NCI-H187 (cell line): ENCODE measurements around the gene ZNF507.
"Not testable (repeated sequence)": the region's sequence is repeated elsewhere in the genome, so short reads cannot be mapped to it uniquely, and the experiment has no call there.

Experiments
- DNase-seq, 2 experiments: peaks; one replicate each; lab custom pipeline; 2025; lab: John Stamatoyannopoulos, UW

Gene ZNF507

GRCh38 chr19:32368787-32369186 is 23.4 kb downstream of the ZNF507 start:
- DNase-seq = no peak

DNA sequence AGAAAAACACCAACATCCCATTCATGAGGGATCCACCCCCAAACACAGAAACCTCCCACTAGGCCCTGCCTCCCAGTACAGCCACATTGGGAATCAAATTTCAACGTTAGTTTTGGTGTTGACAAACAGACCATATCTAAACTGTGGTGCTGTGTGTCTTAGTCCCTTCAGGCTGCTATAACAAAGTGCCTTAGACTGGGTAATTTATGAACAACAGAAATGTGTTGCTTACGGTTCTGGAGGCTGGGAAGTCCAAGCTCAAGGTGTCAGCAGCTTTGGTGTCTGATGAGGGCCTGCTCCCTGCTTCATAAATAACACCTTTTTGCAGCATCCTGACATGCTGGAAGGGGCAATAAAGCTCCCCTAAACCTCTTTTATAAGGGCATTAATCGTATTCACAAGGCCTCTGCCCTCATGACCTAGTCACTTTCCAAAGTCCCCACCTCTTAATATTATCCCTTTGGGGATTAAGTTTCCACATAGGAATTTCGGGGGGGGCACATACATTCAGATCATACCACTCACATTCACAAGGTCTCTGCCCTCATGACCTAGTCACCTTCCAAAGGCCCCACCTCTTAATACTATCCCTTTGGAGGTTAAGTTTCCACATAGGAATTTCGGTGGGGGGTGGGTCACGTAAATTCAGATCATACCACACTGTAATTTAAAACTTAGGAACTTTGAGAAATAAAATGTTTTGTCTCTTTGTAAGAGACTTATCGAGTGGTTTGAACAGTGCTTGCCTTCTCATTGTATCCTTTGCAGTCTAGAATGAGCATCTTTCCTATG is 27.5 kb downstream of the ZNF507 start:
- DNase-seq = no peak

GRCh38 chr19:32373585-32374295 is 28.3 kb downstream of the ZNF507 start:
- DNase-seq = no peak

- DNase-seq = not testable (repeated sequence)
Observed at GRCh38 chr19:32374362-32374761, 29.0 kb downstream of the ZNF507 start.

DNA sequence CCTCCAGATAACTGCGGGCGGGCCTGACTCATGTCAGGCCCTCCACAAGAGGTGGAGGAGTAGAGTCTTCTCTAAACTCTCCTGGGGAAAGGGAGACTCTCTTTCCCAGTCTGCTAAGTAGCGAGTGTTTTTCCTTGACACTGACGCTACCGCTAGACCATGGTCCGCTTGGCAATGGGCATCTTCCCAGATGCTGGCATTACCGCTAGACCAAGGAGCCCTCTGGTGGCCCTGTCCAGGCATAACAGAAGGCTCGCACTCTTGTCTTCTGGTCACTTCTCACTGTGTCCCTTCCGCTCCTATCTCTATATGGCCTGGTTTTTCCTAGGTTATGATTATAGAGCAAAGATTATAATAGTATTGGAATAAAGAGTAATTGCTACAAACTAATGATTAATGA is 31.7 kb downstream of the ZNF507 start:
- not testable (repeated sequence) for DNase-seq

DNA sequence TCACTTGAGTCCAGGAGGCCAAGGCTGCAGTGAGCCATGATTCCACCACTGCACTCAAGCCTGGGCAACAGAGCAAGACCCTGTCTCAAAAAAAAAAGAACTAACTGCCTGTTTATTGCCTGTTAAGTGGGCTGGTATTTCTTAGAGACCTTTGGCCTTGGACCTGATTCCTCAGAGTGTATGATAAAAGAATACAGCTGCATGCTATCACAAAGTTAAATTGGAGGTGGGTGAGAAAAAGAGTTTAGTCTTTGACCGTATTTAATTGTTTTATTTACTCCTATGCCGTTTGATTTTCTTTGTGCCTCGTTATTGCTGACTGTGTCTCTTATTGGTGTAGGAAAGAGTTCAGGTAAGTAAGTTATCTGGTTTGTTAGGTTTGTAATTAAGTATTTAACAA is 34.9 kb downstream of the ZNF507 start:
- no peak for DNase-seq

DNA sequence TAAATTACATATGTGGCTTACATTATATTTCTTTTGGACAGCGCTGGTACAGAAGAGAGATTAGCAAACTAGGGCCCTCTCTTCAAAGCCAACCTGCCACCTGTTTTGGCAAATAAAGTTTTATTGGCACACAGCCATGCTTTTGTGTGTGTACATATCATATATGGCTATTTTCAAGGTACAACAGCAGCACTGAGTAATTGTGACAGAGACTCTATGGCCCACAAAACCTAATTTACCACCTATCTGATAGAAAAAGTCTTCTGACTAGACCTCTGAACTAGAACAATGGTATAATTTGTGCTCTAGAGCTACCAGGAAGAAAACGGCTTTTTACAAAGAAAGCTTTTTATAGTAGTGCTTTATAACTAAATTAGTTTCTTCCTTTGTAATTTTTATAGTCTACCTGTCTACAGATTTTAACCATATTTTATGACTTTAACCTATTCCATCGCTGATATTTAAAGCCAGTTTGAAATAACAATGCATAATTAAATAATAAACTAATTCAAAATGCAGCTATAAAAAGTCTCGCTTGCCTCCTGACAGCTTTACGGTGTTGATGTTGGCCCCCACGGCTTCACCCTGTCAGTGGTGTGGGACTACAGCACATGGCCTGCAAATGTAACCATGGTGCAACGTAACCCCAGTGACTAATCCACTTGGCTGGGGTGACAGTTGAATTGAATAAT is 42.4 kb downstream of the ZNF507 start:
- DNase-seq = no peak

DNA sequence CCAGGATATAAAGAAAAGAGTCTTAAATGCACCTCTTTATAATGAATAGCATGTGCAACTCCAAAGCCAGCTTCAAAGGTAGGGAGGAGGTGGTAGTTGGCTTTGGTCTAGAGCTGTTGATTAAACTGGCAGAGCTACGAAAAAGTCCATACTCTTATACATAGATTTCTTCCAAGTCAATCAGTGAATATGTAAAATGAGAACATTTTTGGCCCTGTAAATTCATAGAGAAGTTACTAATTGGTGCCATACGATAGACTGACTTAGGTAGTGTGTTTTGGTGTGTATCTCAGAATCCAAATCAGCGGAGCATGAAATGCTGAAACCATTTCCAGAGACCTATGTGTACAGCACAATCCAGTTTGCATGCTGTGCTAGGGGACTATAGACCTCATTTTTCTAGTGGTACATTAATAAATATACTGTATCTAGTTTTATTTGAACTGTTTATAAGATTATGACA is 43.0 kb downstream of the ZNF507 start:
- no peak for DNase-seq

DNA sequence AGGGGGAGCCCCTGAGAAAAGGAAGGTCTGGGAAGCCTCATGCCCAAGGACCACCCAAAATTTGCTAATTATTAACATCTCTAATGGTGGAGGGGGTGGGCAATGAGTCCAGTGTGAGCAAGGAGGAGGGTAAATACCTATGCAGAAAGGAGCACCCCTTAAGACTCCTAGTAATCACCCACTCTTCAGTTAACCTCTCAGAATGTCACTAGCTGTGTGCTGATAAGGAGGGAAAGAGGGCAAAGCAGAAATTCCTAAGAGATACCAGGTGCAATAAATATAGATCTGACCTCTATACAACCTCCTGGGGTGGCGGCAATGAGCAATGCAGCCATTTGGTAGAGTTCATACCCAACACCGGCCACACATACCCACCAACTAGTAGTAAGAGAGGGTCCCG is 47.5 kb downstream of the ZNF507 start:
- no peak for DNase-seq

- no peak for DNase-seq
Observed at GRCh38 chr19:32396046-32396652, 50.7 kb downstream of the ZNF507 start.

DNA sequence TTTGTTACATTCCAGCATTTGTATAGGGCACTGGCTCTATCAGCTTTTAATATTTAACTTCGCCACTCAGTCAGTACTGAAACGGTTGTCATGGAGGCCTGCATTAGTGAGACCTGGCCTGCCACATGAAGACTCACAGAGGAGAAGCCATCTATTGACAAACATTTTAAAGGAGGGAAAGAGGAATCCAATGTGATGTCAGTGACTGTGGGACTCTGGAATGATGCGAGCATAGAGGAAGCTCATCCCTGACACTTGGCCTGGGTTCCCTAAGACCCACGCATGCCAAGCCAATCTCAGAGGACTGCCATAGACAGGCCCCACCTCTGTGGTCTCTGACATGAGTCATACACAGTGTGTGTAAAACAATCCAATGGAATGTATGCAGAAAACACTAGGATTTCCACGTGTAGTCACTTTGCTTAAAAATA is 52.3 kb downstream of the ZNF507 start:
- no peak for DNase-seq

GRCh38 chr19:32401992-32402391 is 56.6 kb downstream of the ZNF507 start:
- no peak for DNase-seq

- DNase-seq = no peak
Observed at GRCh38 chr19:32403291-32403995, 58.0 kb downstream of the ZNF507 start.

DNA sequence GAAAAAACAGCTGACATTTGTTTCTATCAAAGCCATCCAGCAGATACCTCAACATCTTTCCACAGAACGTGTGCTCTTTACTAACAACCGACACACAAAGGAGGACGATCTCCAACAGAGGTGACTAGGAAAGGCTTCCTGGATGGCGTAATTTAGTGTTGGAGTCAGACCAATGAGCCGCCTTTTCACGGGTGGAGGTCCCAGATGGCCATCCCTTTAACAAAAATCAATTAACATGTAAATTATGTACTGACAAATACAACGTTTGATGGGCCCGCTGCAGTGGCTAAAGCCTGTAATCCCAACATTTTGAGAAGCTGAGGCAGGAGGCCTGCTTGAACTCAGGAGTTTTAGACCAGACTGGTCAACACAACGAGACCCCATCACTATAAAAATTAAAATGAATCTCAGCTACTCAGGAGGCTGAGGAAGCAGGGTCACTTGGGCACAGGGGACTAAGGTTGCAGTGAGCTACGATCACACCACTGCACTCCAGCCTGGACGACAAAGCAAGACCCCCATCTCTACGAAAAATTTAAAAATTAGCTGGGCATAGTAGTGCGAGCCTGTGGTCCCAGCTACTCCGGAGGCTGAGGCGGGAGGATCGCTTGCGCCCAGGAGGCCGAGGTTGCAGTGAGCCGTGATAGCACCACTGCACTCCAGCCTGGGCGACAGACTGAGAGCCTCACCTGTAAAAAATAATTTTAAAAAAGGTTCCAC is 59.0 kb downstream of the ZNF507 start:
- DNase-seq = no peak

- peak in 1 of 2 experiments; percentile 28 for DNase-seq
Observed at GRCh38 chr19:32404933-32405430, 59.6 kb downstream of the ZNF507 start.

DNA sequence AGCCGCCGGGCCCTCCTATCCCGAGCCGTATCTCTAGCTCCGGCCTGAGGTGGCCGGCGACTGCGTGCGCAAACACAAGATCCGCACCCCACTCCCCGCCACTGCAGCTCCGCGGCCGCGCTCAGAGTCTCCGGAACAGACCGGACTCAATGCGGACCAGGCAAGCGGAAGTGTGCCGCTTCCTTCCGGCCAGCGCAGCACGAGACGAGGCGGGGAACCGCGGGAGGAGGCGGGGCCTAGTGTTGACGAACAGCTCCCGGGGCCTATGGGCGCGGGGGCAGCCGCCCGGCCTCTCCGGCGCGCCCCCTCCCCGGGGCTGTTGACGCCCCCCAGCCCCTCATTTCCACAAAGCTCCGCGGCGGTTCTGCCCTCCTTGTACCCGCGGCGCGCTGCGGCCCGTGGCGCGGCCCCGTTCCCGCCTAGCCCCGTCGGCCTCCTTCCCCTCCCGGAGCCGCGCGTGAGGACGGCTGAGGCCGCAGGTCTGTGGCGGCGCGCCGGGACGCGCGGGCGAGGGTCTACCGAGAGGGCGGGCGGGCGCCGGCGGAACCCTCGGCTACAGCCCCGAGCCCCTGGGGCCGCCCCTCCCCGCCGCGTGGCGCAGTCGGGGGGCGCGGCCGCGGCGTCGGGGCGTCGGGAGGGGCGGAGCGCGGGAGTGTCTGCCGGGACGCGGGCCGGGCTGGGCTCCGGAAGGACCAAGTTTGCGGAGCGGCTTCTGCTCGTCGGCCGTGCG is 60.2 kb downstream of the ZNF507 start, which contains the start of gene DPY19L3:
Gene DPY19L3, plus strand, starts transcription at position 340 of the 730 bp plus-strand sequence. CDS start 2,484 bp downstream, outside the sequence.
- DNase-seq = peak; percentile 87 to 92

DNA sequence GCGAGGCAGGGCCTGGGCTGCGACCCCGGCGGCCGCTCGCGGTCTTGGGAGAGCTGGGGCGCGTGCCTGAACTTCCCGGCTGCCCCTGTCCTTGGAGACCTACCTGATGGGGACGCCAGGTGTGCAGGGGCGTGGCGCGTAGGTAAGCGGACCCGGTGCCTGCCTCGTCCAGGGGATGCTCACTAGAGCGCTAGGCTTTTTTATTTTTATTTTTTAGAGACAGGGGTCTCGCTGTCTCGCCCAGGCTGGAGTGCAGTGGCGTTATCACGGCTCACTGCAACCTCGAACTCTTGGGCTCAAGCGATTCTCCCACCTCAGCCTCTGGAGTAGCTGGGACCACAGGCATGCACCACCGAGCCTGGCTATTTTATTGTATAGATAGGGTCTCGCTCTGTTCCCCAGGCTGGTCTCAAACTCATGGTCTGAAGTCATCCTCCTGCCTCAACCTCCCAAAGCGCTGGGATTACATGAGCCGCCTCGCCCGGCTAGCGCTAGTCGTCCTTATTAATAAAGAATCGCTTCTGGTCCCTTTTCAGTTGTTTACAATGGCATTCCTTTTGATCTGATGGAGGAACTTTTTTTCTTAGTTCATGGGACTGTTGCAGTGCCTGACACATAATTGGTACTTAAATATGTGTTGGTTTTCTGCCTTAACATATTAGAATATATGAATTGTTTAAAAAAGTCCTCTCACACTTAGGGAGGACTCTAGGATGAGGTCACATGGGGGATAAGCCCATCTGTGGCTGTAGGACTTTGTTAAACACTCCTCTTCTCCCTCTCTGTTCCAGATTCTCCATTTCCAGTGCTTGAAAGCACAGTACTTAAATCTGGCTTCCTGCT is 61.0 kb downstream of the ZNF507 start:
- DNase-seq = no peak

GRCh38 chr19:32407004-32407992 is 61.9 kb downstream of the ZNF507 start:
- DNase-seq = no peak
